Thoracic aorta (tissue), 2 donors: ENCODE measurements around the gene CCN5. TPM values are rescaled to one million over a fixed set of nuclear protein-coding genes. Genes with fewer than 3 reads are reported as not detected.

Source experiments
- ATAC-seq: fragments of 150-250 bp; one replicate; pipeline ENCODE4 v1.8.0; 2017; ENCODE audit warnings: low read depth; ENCODE audit not compliant: insufficient number of reproducible peaks, low FRiP score
- DNase-seq: peaks from one replicate; pipeline ENCODE4 v3.0.0-alpha.2; 2020; ENCODE audit warnings: low spot score
- H3K27ac ChIP-seq, 2 donors: fragments of 200-600 bp; sonication (generic); 1 replicate in 1 of 2; 2 replicates in 1 of 2; pipeline ENCODE4 v1.5.1; 2016; ENCODE audit warnings: mild to moderate bottlenecking in 2 of 2, moderate library complexity in 2 of 2
- H3K27me3 ChIP-seq: fragments of 200-600 bp; sonication (generic); replicated peaks from 2 replicates; pipeline ENCODE4 v1.6.0; 2016; ENCODE audit warnings: mild to moderate bottlenecking; ENCODE audit not compliant: insufficient read depth
- H3K36me3 ChIP-seq: fragments of 200-600 bp; sonication (generic); one replicate; pipeline ENCODE4 v1.5.1; 2016
- H3K4me1 ChIP-seq, 2 donors: fragments of 200-600 bp; sonication (generic); 1 replicate in 1 of 2; 2 replicates in 1 of 2; pipeline versions ENCODE4 v1.5.1 to v1.6.0; 2016; ENCODE audit warnings: low read depth in 2 of 2, mild to moderate bottlenecking in 1 of 2; ENCODE audit not compliant: control insufficient read depth in 1 of 2
- H3K4me3 ChIP-seq: fragments of 200-600 bp; sonication (generic); 2 replicates; pipeline ENCODE4 v1.5.1; 2016; ENCODE audit warnings: mild to moderate bottlenecking
- H3K9me3 ChIP-seq: fragments of 200-600 bp; sonication (generic); 2 replicates; pipeline ENCODE4 v1.5.1; 2016
- total RNA-seq, 2 donors: library from RNA; depleted of rRNA; stranded (reverse); fragments of >200 nt; gene quantifications; one replicate each; pipeline versions ENCODE4 v1.1.0 to v1.2.3, GENCODE V29; 2016
- TF ChIP-seq, protein P1 (sequence below): fragments of 200-600 bp; sonication (generic); IDR thresholded peaks from one replicate; pipeline ENCODE4 v1.5.1; 2019; ENCODE audit warnings: antibody characterized with exemption

Gene CCN5
- total RNA-seq, 2 donors from 2014 or later, result 652 to 994 TPM

DNA sequence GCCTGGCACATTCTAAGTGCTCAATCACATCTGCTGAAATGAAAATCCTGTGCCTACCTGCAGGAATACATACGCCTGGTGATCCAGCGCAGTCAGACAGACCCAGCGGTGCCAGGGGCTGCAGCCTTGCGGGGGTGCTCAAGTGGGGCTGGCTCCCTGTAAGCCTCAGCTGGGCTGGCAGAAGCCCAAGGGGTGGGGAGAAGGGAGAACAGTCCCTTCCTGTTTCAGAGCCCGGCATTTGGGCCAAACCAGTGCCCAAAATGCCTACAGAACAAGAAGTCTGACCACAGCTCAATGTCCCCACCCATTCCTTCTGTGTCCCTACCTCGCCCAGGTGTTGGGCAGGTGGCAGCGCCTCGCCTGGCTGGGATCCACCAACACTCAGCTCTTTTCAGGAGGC is 53.1 kb downstream of the CCN5 start:
- no peaks in the 10 kb centered on the region for H3K27me3 ChIP-seq
- H3K4me3 ChIP-seq, result no peak overlapping the region
- H3K36me3 ChIP-seq, result no peaks in the 10 kb centered on the region
- DNase-seq (no peak), ATAC-seq (no peak)
- H3K27ac ChIP-seq, result no peak overlapping the region
- TF ChIP-seq, protein P1, sequence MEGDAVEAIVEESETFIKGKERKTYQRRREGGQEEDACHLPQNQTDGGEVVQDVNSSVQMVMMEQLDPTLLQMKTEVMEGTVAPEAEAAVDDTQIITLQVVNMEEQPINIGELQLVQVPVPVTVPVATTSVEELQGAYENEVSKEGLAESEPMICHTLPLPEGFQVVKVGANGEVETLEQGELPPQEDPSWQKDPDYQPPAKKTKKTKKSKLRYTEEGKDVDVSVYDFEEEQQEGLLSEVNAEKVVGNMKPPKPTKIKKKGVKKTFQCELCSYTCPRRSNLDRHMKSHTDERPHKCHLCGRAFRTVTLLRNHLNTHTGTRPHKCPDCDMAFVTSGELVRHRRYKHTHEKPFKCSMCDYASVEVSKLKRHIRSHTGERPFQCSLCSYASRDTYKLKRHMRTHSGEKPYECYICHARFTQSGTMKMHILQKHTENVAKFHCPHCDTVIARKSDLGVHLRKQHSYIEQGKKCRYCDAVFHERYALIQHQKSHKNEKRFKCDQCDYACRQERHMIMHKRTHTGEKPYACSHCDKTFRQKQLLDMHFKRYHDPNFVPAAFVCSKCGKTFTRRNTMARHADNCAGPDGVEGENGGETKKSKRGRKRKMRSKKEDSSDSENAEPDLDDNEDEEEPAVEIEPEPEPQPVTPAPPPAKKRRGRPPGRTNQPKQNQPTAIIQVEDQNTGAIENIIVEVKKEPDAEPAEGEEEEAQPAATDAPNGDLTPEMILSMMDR, result no peak
- H3K9me3 ChIP-seq, result no peaks in the 10 kb centered on the region
- H3K4me1 ChIP-seq, result no peaks in the 10 kb centered on the region

DNA sequence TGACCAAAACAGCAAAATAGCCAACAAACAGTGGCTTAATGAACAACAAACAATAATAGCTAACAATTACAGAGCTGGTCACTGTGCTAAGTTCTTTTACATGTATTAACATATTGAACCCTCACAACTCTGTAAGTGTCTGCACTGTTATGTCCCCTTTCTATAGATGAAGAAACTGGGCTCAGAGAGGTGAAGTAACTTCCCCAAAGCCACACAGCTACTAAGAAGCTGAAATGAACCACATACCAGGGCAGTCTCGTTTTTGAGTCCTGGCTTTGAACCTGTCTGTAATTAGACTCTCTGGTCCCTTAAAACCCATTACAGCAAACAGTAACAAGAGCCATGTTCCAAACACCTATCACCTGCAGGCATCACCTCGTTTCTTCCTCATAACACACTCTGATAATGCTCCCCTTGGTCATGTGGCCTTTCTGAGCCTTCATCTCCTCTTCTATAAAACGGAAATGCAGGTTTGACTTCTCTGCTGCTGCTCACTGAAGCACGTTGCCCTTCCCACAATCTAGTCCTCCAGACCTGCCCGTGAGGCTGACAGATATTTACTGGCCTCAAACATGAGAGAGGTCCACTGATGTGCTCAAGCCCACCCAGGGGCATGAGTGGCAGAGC is 53.8 kb downstream of the CCN5 start:
- Histone ChIP-seq H3K27me3 (no peaks in the 10 kb centered on the region), H3K4me3 (no peak overlapping the region), H3K27ac (no peak overlapping the region), H3K36me3 (no peaks in the 10 kb centered on the region), H3K9me3 (no peaks in the 10 kb centered on the region), H3K4me1 (no peaks in the 10 kb centered on the region)
- DNase-seq (no peak), ATAC-seq (no peak)
- TF ChIP-seq, protein P1, result no peak

DNA sequence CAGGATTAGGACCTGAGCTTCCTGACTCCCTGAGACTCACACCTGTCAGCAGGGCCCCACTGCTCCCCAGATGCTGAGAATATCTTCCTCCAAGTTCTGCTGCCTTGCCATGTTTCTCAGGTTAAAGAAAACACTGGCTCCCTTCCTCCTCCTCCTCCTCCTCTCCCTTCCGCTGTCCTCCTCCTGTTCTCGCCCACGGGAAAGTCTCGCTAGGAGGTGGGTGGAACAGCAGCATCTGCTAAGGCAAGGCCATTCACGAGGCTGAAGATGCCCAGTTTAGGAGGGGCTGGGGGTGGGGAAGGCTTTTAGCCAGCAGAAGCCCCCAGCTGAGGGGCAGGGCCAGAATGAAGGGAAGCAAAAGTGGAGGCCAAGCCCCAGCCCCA is 54.3 kb downstream of the CCN5 start:
- Histone ChIP-seq H3K27ac (no peak overlapping the region), H3K9me3 (no peaks in the 10 kb centered on the region), H3K4me3 (no peak overlapping the region), H3K36me3 (no peaks in the 10 kb centered on the region), H3K4me1 (no peaks in the 10 kb centered on the region), H3K27me3 (no peaks in the 10 kb centered on the region)
- TF ChIP-seq, protein P1, result no peak
- no peak for ATAC-seq
- DNase-seq, result no peak

DNA sequence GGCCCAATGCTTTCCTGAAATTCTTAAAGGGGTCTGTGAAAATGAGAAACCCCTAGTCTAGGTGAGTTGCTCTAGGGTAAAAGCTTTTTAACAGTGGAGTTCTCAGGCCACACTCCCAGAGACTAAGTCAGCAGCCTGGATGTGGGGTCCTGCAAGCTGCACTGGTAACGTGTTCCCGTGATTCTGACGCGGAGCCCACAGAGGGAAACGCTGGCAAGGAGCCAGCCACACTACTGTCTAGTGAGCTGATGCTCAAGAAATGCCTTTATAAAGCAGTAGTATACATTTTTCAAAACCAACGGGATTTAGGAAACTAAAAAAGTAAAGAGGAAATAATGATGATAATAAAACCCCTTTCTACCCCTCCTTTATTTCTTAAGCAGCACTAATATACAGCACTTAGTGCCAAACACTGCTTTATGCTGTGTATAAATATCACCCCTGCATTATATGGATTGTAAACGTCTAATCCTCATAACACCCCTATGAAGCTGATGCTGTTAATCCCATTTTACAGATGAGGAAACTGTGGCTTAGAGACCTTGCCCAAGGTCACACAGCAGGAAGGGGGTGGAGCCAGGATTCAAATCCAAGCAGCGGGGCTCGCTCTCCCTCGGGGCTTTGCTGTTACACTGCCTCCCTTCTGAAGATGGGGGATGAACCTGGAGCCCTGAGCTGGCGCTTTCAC is 55.5 kb downstream of the CCN5 start:
- DNase-seq (no peak), ATAC-seq (no peak)
- H3K4me1 ChIP-seq, result no peaks in the 10 kb centered on the region
- no peaks in the 10 kb centered on the region for H3K9me3 ChIP-seq
- TF ChIP-seq, protein P1, result no peak
- no peak overlapping the region for H3K4me3 ChIP-seq
- no peaks in the 10 kb centered on the region for H3K36me3 ChIP-seq
- H3K27me3 ChIP-seq, result no peaks in the 10 kb centered on the region
- H3K27ac ChIP-seq, result no peak overlapping the region

- TF ChIP-seq, protein P1, result no peak
- Histone ChIP-seq H3K36me3 (no peaks in the 10 kb centered on the region), H3K27ac (no peak overlapping the region), H3K9me3 (no peaks in the 10 kb centered on the region), H3K27me3 (no peaks in the 10 kb centered on the region), H3K4me3 (no peak overlapping the region), H3K4me1 (no peaks in the 10 kb centered on the region)
- DNase-seq (no peak), ATAC-seq (no peak)
Measured at GRCh38 chr20:44771172-44771535, 56.0 kb downstream of the CCN5 start.
